Iris pigment epithelial cell (primary cell): ENCODE measurements around the gene ELMO1.

Experiments
- DNase-seq: peaks from one replicate; pipeline ENCODE4 v3.0.0-alpha.2; 2011; ENCODE audit warnings: low read depth

The ELMO1 gene

GRCh38 chr7:36910401-36910800 lies 538.3 kb downstream of the ELMO1 start:
- no peak for DNase-seq

- DNase-seq, result no peak
These were observed 541.6 kb downstream of the ELMO1 start for GRCh38 chr7:36906956-36907635.

- DNase-seq, result no peak
These were observed 542.2 kb downstream of the ELMO1 start for GRCh38 chr7:36906448-36906847.

- no peak for DNase-seq
These were observed 542.8 kb downstream of the ELMO1 start for GRCh38 chr7:36905841-36906240.

- no peak for DNase-seq
These were observed 543.9 kb downstream of the ELMO1 start for GRCh38 chr7:36904802-36905201.

GRCh38 chr7:36904101-36904500 lies 544.6 kb downstream of the ELMO1 start:
- DNase-seq, result no peak

- DNase-seq, result no peak
These were observed 547.5 kb downstream of the ELMO1 start for GRCh38 chr7:36900988-36901710.

GRCh38 chr7:36898186-36898585 lies 550.5 kb downstream of the ELMO1 start:
- DNase-seq, result no peak

GRCh38 chr7:36896956-36897590 lies 551.6 kb downstream of the ELMO1 start:
- DNase-seq, result no peak

- no peak for DNase-seq
These were observed 552.2 kb downstream of the ELMO1 start for GRCh38 chr7:36896418-36896817.

GRCh38 chr7:36895192-36895591 lies 553.5 kb downstream of the ELMO1 start:
- no peak for DNase-seq

- DNase-seq, result no peak
These were observed 554.5 kb downstream of the ELMO1 start for GRCh38 chr7:36894190-36894589.

- no peak for DNase-seq
These were observed 559.5 kb downstream of the ELMO1 start for GRCh38 chr7:36889182-36889581.

GRCh38 chr7:36887969-36888368 lies 560.7 kb downstream of the ELMO1 start:
- no peak for DNase-seq

GRCh38 chr7:36887233-36887632 lies 561.4 kb downstream of the ELMO1 start:
- no peak for DNase-seq

GRCh38 chr7:36884910-36885309 lies 563.8 kb downstream of the ELMO1 start:
- DNase-seq, result no peak

GRCh38 chr7:36884351-36884750 lies 564.3 kb downstream of the ELMO1 start:
- no peak for DNase-seq

- DNase-seq, result no peak
These were observed 567.3 kb downstream of the ELMO1 start for GRCh38 chr7:36881233-36881874.

GRCh38 chr7:36880108-36880507 lies 568.6 kb downstream of the ELMO1 start:
- DNase-seq, result no peak

GRCh38 chr7:36879021-36879420 lies 569.6 kb downstream of the ELMO1 start:
- no peak for DNase-seq

- no peak for DNase-seq
These were observed 570.4 kb downstream of the ELMO1 start for GRCh38 chr7:36878288-36878687.

GRCh38 chr7:36875794-36876193 lies 572.9 kb downstream of the ELMO1 start:
- no peak for DNase-seq

- DNase-seq, result no peak
These were observed 574.6 kb downstream of the ELMO1 start for GRCh38 chr7:36874041-36874440.
